ENCODE data around the gene CCDC127.
"Not testable (repeated sequence)": the region's sequence is repeated elsewhere in the genome, so short reads cannot be mapped to it uniquely, and the experiment has no call there.

CCDC127 gene

DNA sequence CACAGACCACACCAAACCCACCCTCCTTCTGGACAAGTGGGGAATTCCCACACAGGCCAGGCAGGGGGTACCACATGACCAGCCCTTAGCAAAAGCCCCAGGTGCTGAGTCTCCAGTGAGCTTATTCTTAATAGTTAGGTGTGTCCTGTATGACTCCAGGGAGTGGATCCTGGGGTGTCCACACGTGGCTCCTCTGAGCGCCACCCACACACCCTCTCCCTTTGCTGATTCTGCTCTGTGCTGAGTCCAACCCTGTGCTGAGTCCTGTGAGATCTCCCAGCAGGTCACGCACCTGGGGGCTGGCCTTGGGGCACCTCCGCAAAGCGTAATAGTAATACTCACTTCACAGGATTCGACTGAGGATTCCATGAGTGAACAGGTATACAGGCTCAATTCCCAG lies 14.0 kb downstream of the CCDC127 start:
- no peak for DNase-seq (ENCODE audit: low read depth in 2 of 2)

DNA sequence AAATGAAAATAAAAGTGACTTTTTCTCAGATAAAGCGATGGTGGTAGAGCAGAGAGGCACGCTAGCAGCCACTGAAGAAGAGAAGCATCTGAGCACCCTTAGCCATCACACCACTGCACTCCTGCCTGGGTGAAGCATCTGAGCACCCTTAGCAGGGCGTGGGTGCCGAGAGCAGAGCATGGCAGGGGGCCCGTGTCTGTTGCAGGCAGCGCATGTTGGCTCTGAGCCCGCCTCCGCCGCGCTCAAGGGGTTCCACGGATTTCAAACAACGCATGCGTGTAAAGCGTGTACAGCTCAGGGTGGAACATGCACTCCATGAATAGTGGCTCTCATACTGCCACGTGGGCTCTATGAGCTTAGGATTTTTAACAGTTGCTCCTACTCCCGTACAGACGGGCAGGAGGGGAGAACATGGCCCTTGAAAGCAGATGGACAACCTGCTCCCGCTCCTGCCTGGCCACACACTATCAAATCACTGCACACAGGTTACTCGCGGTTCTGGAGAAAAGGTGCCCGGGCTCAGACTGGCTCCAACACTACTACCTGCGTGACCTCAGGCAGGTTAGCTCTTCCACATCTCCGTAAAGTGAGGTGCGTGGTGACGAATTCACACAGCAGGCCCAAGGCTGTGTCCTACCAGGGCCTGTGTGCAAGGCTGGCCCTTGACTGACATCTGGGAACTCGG lies 14.6 kb downstream of the CCDC127 start:
- no peak for DNase-seq (ENCODE audit: low read depth in 2 of 2)

DNA sequence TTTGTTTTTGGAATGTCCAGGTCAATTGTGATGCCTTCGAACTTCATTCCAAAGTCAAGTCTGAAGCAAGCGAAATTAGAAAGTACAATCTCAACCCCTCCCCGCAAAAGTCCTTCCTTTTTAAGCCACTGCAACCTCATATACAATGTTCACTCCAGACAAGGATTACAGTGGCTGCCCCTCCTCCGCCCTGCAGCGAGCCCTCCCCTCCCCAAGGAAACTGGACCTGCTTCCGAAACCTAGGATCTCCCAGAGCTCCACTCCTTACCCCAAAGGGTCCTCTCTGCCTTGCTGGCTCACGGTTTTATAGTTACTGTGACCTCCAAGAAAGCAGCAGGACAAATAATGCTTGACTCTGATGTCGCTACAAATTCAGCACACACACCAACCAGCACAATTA lies 16.3 kb downstream of the CCDC127 start:
- no peak for DNase-seq (ENCODE audit: low read depth in 2 of 2)

DNA sequence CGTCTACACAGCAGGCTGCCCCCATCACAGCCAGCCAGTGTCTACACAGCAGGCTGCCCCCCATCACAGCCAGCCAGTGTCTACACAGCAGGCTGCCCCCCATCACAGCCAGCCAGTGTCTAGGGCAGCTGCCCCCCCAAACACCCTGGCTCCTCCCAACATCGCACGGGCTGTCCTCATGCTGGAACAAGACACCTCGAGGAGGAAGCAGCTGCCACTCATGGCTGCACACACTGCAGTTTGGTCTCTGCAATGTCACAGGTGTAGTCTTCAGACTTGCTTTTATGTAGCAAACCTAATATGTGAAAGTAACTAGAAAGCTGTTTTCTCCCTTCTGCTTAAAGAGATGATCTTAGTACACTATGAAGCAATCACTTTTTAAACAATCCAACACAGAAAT lies 17.0 kb downstream of the CCDC127 start:
- no peak for DNase-seq (ENCODE audit: low read depth in 2 of 2)

DNA sequence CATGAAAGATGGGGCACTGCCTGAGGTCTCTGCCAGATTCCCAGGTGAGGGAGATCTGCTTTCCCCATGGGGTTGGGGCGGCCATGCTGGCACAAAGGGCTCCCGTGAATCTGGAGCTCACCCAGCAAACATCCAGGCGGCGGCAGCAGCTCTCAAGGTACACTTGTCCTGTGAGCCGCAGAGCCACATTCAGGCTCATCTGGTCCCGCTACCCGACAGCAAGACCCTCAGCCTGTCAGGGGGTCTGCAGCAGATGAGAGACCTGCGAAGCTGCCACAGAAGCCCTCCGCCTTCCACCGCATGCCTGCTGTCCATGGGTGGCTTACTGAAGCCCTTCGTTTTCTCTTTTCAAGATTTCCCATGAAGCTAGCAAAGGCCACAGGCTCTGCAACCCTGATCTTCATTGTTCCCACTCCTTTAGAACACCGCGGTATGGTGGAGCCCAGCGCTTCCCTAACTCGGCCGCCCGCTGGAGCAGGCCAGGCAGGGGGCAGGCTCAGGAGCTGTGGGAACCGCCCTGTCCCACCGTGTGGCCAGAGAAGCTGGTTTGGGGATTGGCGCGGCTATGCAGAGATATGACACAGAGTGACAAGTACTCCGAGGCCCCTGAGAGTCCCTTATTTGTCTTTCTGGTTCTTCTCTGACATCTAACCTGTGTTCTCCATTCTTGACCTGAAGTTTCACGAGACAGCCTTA lies 17.9 kb downstream of the CCDC127 start:
- DNase-seq (ENCODE audit: low read depth in 2 of 2) = no peak

DNA sequence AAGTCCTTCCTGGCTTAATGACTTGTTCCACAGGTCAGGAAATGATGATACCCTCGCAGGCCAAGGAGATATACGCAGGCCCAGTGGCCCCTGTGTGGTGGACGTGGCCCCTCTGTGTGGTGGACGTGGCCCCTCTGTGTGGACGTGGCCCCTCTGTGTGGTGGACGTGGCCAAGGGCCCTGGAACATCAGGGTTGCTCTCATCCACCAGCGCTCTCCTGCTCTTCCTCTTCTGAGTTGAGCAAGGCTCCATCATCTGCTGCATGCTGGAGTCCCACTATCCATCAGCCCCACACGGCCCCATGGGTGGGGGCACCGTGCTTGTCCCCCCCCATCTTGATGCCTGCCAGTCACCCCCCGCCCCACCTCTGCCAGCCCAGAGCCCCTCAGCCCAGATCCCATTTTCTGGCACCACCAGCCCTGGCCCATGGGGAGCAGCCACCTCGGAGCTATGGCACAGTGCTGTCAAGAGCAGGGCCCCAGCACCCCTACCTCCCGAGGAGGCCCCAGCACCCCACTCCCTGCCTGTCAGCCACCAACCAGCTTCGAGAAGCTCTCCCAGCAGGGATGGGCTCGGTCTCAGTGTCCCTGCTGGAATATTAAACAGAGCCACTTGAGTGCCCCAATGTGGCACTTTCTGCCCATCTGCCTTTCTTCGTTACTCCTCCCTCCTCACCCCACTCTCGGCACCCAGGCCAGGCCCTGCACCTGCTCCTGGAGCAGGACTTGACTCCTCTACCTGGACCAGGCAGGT lies 18.6 kb downstream of the CCDC127 start:
- no peak for DNase-seq (ENCODE audit: low read depth in 2 of 2)

DNA sequence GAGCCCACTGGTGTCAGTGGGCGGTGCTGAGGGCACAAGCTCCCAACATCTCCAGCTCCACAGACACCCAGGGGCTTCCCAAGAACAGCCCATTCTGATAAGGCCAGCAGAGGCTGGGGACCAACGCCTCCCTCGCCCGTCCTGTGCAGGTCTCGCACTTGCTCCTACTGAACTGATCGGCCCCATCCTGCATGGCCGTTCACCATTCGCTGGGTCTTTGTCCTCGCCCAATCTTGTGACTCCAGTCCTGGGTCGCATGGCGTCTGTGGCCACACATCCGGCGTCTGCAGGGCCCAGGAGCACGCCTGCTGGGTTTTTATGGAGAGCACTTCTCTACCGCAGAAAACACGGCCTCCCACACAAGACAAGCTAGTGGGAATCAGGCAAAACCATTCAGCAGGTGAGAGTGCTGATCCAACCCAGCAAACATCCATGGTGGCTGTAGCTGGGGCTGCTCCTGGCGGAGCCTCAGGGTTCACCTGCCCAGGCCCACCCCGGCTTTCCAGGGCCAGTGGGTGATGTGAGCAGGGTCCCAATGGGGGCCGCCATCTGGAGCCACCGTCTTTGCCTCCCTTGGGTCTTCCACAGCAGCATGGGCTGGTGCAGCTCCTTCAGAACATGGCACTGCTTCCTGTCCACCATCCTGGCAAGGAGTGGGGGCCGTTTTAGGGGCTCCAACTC lies 19.3 kb downstream of the CCDC127 start:
- no peak for DNase-seq (ENCODE audit: low read depth in 2 of 2)

DNA sequence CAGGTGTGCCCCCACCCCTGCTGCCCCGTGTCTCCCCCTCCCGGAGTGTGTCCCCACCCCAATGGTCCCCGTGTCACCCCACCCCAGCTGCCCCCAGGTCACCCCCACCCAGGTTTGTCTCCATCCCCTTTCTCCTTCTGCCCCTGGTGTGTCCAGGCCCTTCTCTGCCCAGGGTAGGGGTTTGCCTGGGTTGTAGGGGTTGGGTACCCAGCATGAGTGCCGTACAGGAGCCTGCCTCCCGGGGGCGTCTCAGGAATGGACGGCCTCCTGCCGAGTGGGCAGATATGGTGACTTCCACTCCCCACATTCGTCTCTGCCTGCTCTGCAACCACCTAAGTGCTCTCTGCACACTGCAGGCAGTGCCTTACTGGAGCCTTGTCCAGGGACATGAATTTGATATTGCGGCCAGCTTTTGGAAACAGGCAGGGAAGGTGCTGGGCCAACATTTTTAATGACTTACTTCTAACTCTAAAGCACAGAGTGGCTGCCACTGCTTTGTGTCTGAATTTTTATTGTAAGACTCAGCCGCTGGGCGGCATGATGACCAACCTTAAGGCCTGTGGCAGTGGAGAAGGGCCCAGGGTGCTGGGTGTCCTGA lies 20.0 kb downstream of the CCDC127 start:
- DNase-seq (ENCODE audit: low read depth in 2 of 2) = no peak

DNA sequence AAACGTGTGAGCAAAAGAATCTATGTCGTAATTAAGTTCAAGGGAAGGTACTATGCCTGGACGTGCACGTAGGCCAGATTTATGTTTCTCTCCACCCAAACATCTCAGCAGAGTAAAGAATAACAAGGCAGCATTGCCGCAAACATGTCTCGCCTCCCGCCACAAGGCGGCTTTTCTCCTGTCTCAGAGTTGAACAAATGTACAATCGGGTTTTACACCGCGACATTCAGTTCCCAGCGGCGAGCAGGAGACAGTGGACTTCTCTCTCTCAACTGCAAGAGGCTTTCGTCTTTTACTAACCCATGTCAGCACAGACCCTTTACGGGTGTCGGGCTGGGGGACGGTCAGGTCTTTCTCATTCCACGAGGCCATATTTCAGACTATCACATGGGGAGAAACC lies 20.9 kb downstream of the CCDC127 start:
- not testable (repeated sequence) for DNase-seq (ENCODE audit: low read depth in 2 of 2)

DNA sequence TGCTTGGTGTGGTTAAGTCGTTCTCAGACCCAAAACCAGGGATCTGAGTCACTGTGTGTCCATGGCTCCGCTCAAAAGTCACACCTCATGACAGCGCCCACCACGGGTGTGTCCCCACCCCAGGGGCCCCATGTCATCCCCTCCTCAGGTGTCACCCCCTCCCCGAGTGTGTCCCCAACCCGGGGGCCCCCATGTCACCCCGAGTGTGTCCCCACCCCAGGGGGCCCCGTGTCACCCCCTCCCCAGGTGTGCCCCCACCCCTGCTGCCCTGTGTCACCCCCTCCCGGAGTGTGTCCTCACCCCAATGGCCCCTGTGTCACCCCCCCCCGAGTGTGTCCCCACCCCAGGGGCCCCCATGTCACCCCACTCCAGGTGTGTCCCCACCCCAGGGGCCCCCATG lies 21.6 kb downstream of the CCDC127 start:
- DNase-seq (ENCODE audit: low read depth in 2 of 2) = no peak

DNA sequence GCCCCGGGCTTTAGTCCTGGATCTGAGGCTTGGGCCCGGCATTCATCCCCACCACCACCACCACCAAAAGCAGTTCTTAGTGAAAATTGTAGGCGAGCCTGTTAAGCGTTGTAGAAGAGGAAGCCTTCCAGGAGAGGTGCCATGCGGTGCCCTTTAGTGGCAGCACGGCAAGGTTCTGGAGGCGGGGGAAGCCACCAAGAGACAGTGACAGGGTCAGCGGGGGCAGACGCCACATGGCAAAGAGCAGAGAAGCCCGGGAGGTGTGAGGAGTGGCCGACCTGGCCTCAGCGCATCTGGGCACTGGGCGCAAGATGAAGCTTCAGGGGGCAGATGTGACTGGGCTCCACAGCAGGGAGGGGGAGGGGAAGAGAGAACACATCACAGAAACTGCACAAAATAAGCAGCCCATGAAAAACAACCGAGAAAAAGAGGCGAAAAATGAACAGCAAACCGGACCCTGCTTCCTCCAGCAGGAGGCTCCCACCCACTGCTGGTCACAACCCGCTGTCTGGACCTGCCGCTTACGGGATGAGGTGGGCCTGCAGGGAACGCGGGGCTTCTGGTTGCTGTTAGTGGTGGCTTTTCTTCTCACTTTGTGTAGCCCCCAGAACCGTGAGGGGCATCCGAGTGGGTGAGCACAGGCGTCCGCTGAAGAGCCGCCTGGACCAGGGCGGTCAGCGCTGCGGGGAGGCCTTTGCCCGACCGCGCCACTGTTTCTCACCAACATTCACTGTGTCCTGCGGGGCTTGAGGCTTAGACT lies 22.4 kb downstream of the CCDC127 start:
- no peak for DNase-seq (ENCODE audit: low read depth in 2 of 2)

DNA sequence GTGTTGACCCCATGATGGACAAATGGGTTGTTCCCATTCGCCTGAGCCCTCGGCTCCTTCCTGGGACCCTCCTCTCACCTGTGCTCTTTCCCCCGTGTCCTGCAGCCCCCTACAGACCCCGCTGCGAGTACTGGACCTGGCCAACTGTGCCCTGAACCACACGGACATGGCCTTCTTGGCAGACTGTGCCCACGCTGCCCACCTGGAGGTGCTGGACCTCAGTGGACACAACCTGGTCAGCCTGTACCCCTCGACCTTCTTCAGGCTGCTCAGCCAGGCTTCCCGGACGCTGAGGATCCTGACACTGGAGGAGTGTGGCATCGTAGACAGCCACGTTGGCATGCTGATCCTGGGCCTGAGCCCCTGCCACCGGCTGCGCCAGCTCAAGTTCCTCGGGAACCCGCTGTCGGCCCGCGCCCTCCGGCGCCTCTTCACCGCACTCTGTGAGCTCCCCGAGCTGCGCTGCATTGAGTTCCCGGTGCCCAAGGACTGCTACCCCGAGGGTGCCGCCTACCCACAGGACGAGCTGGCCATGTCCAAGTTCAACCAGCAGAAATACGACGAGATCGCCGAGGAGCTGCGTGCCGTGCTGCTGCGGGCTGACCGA lies 23.2 kb downstream of the CCDC127 start:
- DNase-seq (ENCODE audit: low read depth in 2 of 2) = no peak

DNA sequence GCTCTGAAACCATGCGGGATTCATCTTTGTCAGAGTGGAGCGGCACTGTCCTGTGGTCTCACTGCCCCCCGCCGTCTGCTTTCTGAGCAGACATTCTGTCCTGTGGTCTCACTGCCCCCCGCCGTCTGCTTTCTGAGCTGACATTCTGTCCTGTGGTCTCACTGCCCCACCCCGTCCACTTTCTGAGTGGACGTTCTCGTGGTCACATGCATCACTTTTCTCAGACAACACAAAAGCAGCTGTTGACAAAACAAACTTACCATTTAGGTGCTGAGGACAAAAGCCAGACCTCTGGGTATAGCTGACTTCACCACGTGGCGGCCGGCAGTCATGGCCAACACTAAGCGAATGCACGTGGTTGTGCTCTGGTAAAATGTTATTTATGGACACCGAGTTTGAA lies 23.9 kb downstream of the CCDC127 start:
- DNase-seq (ENCODE audit: low read depth in 2 of 2) = no peak

DNA sequence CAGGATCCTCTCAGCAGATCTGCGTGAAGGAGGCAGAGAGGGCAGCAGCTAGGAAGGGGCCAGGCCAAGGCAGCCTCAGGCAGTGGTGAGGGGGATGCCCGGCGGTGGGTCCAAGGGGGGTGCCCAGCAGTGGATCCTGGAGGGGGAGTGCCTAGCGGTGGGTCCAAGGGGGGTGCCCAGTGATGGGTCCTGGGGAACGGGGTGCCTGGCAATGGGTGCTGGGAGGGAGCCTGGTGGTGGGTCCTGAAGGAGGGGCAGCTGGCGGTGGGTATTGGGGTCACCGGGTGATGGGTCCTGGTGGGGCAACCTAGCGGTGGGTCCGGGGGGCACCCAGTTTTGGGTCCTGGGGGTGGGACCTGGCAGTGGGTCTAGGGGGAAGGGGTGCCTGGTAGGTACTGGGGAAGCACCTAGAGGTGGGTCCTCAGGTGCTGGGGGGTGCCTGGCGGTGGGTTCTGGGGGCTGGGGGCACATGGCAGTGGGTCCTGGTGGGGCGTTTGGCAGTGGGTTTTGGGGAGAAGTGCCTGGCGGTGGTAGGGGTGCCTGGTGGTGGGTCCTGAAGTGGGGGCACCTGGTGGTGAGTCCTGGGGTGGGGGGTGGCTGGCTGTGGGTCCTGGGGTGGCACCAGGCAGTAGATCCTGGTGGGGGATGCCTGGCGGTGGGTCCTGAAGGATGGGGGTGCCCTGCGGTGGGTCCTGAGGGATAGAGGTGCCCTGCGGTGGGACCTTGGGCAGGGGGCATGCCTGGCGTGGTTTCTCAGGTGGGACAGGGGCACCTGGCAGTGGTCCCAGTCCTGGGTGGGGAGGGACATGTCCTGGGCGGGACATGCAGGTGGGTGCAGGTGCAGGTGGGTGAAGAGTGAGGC lies 24.8 kb downstream of the CCDC127 start:
- DNase-seq (ENCODE audit: low read depth in 2 of 2) = no peak

DNA sequence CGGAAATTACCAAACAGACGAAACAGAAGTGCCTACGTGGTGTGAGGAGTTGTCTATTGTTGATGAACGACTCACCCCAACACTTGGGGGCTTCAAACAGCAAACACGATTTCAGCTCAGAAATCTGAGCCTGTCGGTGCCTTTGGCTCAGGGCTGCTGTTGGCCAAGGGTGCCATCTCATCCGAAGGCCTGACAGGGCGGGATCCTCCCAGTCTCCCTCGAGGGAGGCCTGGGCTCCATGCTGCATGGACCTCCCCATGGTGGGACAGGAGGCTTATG lies 25.3 kb downstream of the CCDC127 start:
- DNase-seq (ENCODE audit: low read depth in 2 of 2) = no peak

DNA sequence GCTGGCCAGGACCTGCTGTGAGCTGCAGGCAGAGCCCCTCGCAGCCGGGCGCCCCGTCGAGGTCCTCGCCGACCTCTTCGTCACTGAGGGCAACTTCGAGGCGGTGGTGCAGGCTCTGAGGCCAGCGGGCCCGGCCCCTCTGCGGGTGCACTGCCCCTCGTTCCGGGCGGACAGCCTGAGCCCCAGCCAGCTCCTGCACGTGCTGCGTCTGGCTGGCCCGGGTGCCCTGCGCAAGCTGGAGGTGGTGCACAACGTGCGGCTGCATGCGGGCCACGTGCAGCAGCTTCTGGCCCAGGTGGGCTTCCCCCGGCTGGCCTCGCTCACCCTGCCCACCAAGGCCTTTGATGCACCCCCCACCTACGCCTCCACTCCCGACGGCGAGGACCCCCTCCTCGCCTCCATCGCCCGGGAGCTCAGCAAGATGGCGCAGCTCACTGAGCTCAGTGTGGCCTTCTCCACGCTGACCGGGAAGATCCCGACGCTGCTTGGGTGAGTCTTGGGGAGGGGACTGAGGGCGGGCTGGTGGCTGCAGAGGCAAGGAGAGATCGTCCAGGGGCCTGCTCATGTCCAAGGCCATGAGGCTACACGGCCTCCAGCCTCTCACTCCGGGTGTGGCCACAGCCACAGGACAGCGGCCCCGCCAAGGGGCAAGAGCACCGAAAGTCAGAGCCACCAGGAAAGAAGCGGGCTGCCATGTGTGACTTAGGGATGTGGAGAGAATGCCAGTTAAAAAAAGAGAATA lies 25.8 kb downstream of the CCDC127 start:
- no peak for DNase-seq (ENCODE audit: low read depth in 2 of 2)

DNA sequence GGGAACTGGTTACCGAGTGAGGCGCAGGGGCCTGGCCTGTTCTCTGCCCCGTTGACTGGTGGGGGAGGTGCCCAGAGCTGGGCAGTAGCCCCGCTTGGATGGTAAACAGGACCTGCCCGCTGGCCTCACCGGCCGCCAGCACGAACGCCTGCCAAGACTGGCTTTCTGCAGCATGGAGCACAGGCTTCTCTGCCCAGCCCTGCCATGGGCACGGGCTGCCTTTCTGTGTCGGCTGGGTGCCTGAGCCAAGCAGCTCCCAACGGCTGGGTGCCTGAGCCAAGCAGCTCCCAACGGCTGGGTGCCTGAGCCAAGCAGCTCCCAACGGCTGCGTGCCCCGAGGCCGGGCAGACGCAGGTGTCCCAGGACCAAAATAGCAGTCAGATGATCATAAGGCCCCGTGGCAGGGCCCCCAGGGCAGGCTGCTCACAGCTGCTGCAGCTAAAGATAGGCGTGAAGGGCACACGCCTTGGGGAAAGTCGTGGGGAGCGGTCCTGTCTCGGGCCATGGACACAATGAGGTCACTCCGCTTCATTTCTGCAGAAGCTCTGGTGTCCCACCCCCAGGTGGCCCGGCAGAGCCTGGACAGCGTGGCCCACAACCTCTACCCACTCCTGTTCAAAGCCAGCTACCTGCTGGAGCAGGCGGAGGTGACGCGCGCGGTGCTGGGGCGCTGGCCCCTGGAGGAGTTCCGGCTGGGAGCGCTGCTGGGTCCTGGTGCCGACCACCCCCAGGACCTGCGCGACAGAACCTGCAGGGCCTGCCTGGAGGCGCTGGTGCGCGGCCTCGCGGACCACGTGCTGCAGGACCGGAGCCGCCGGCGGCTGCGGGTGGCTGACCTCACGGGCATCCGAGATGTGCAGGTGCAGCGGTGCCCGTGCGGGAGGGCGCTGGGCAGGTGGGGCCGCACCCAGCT lies 26.7 kb downstream of the CCDC127 start, which contains the start of gene LRRC14B:
LRRC14B (plus strand) TSS at position 460 of the 913 bp plus-strand sequence; CDS start at position 504, 44 bp downstream.
- DNase-seq (ENCODE audit: low read depth in 2 of 2) = peak in 1 of 2 donors; percentile 15
